ENCODE results near the gene PRKAR2B. TPM values are rescaled to one million over a fixed set of nuclear protein-coding genes. Genes with fewer than 3 reads are reported as not detected.

PRKAR2B gene
- total RNA-seq, 2 experiments from 2014 or later, result 69.0 to 210 TPM

- intact Hi-C loops (cut with micrococcal nuclease; ENCODE audit: unreplicated experiment), result no loop called here
- H4K20me1 ChIP-seq (ENCODE audit: insufficient read depth, low read length), result 0 out of 2 replicates have a peak, but pooled peaks cover 3% of the 10 kb centered on the region
- CTCF ChIA-PET (ENCODE audit: unreplicated experiment), result no interaction called here
- no peak overlapping the region for H3K27ac ChIP-seq (ENCODE audit: low read depth, low read length, poor library complexity, severe bottlenecking)
- no peak for TF ChIP-seq EZH2phosphoT487 (IDR thresholded peaks at IDR 0.05; ENCODE audit: borderline replicate concordance, low read depth, low read length)
- no peak for TF ChIP-seq CTCF (conservative IDR thresholded peaks at IDR 0.05; ENCODE audit: low read length)
- no peak overlapping the region for H3K4me2 ChIP-seq (ENCODE audit: low read length)
- no TSS peak for BruUV-seq (replicated peaks)
- no peak overlapping the region for H3K4me3 ChIP-seq (ENCODE audit: low read depth, low read length, poor library complexity, severe bottlenecking)
- H3K9me3 ChIP-seq (ENCODE audit: low read length), result no peaks in the 10 kb centered on the region
- H3K9me2 ChIP-seq (ENCODE audit: insufficient read depth, low read length), result no peaks in the 10 kb centered on the region
- H3K4me1 ChIP-seq (ENCODE audit: insufficient read depth, low read length, poor library complexity, severe bottlenecking), result peaks cover 33% of the 10 kb centered on the region
- peaks cover 38% of the 10 kb centered on the region for H3K36me3 ChIP-seq (ENCODE audit: insufficient read depth, low read length)
- H2AFZ ChIP-seq (ENCODE audit: low read length), result no peak overlapping the region
- DNase-seq (ENCODE audit: low spot score), result no peak
- POLR2A ChIA-PET, result interaction anchor here (0.7 to 3.3 kb wide), 3 partner anchors 10 to 24 kb away, joined by 3 to 12 read pairs (median 6); no protein-coding TSS in a partner anchor
- peaks cover 51% of the 10 kb centered on the region for H3K79me2 ChIP-seq (ENCODE audit: insufficient read depth, low read depth, low read length)
Measured at GRCh38 chr7:107078517-107078966, 34.0 kb downstream of the PRKAR2B start.

- no peak for TF ChIP-seq EZH2phosphoT487 (IDR thresholded peaks at IDR 0.05; ENCODE audit: borderline replicate concordance, low read depth, low read length)
- TF ChIP-seq CTCF (conservative IDR thresholded peaks at IDR 0.05; ENCODE audit: low read length), result no peak
- peaks cover 41% of the 10 kb centered on the region for H3K36me3 ChIP-seq (ENCODE audit: insufficient read depth, low read length)
- H3K4me2 ChIP-seq (ENCODE audit: low read length), result no peak overlapping the region
- no TSS peak for BruUV-seq (replicated peaks)
- CTCF ChIA-PET (ENCODE audit: unreplicated experiment), result interaction anchor here (0.6 kb wide), 1 partner anchor 207 kb away, joined by 3 read pairs; no protein-coding TSS in a partner anchor
- H4K20me1 ChIP-seq (ENCODE audit: insufficient read depth, low read length), result 0 out of 2 replicates have a peak, but pooled peaks cover 3% of the 10 kb centered on the region
- no peaks in the 10 kb centered on the region for H3K9me2 ChIP-seq (ENCODE audit: insufficient read depth, low read length)
- intact Hi-C loops (cut with micrococcal nuclease; ENCODE audit: unreplicated experiment), result no loop called here
- H3K9me3 ChIP-seq (ENCODE audit: low read length), result no peaks in the 10 kb centered on the region
- POLR2A ChIA-PET, result interaction anchor here (0.6 to 3.3 kb wide), 2 partner anchors 12 to 14 kb away, joined by 3 to 12 read pairs; no protein-coding TSS in a partner anchor
- H3K79me2 ChIP-seq (ENCODE audit: insufficient read depth, low read depth, low read length), result peaks cover 59% of the 10 kb centered on the region
- H2AFZ ChIP-seq (ENCODE audit: low read length), result no peak overlapping the region
- H3K4me1 ChIP-seq (ENCODE audit: insufficient read depth, low read length, poor library complexity, severe bottlenecking), result peaks cover 33% of the 10 kb centered on the region
- DNase-seq (ENCODE audit: low spot score), result no peak
- no peak overlapping the region for H3K4me3 ChIP-seq (ENCODE audit: low read depth, low read length, poor library complexity, severe bottlenecking)
- H3K27ac ChIP-seq (ENCODE audit: low read depth, low read length, poor library complexity, severe bottlenecking), result no peak overlapping the region
Measured at GRCh38 chr7:107079212-107079940, 34.9 kb downstream of the PRKAR2B start.

DNA sequence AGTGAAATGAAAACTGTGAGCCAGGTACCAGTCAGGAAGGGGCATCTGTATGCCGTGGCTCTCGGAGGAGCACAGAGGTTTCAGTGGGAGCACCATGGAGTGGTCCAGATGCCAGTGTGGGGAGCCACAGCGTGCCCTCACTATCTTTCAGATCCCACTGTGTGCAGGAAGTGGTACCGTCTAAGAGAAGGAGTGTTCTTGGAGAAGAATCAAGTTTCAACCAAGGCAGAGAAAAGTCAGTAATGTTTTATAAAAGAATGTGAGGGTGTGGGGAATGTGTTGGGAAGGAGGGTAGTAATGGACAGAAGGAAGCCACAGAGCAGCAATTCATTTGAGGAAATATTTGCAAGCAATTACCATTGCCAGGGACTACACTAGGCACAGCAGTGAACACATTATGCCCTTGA is 35.6 kb downstream of the PRKAR2B start:
- CTCF ChIA-PET (ENCODE audit: unreplicated experiment), result no interaction called here
- Histone ChIP-seq H3K4me1 (ENCODE audit: insufficient read depth, low read length, poor library complexity, severe bottlenecking) (peaks cover 33% of the 10 kb centered on the region), H4K20me1 (ENCODE audit: insufficient read depth, low read length) (0 out of 2 replicates have a peak, but pooled peaks cover 3% of the 10 kb centered on the region), H2AFZ (ENCODE audit: low read length) (no peak overlapping the region), H3K79me2 (ENCODE audit: insufficient read depth, low read depth, low read length) (peaks cover 67% of the 10 kb centered on the region), H3K4me2 (ENCODE audit: low read length) (no peak overlapping the region), H3K36me3 (ENCODE audit: insufficient read depth, low read length) (peaks cover 48% of the 10 kb centered on the region), H3K9me2 (ENCODE audit: insufficient read depth, low read length) (no peaks in the 10 kb centered on the region), H3K27ac (ENCODE audit: low read depth, low read length, poor library complexity, severe bottlenecking) (no peak overlapping the region), H3K9me3 (ENCODE audit: low read length) (peaks cover 4% of the 10 kb centered on the region; the same call in 1 of the 2 replicates), H3K4me3 (ENCODE audit: low read depth, low read length, poor library complexity, severe bottlenecking) (no peak overlapping the region)
- BruUV-seq (replicated peaks), result no TSS peak
- no peak for TF ChIP-seq EZH2phosphoT487 (IDR thresholded peaks at IDR 0.05; ENCODE audit: borderline replicate concordance, low read depth, low read length)
- no peak for TF ChIP-seq CTCF (conservative IDR thresholded peaks at IDR 0.05; ENCODE audit: low read length)
- no peak for DNase-seq (ENCODE audit: low spot score)
- POLR2A ChIA-PET, result interaction anchor here (0.6 to 3.8 kb wide), 5 partner anchors 12 to 32 kb away, joined by 3 to 30 read pairs (median 6); no protein-coding TSS in a partner anchor
- intact Hi-C loops (cut with micrococcal nuclease; ENCODE audit: unreplicated experiment), result no loop called here
